HK-2 (cell line): ENCODE results near the gene AHSG.
"Not testable (repeated sequence)": the region's sequence is repeated elsewhere in the genome, so short reads cannot be mapped to it uniquely, and the experiment has no call there.

Source experiments
- DNase-seq: peaks from one replicate; pipeline ENCODE4 v3.0.0-alpha.2; 2018; ENCODE audit not compliant: unreplicated experiment

Gene AHSG

GRCh38 chr3:186612721-186613636, at the start of gene AHSG:
AHSG (plus strand) TSS chr3:186613060; CDS start chr3:186613142, 82 bp downstream.
- no peak for DNase-seq

GRCh38 chr3:186564586-186564985, 48.3 kb upstream of the AHSG start:
- no peak for DNase-seq

- no peak for DNase-seq
Measured at GRCh38 chr3:186566772-186567071, 46.1 kb upstream of the AHSG start.

GRCh38 chr3:186567072-186567921, 45.6 kb upstream of the AHSG start, which contains the start of gene TBCCD1:
TBCCD1 (minus strand) TSS chr3:186567339; CDS start chr3:186564329, 3,010 bp downstream.
- peak; percentile 98 for DNase-seq

GRCh38 chr3:186569361-186569760, 43.5 kb upstream of the AHSG start:
- not testable (repeated sequence) for DNase-seq

- DNase-seq, result no peak
Measured at GRCh38 chr3:186569779-186570095, 43.1 kb upstream of the AHSG start.

- DNase-seq, result peak; percentile 99
Measured at GRCh38 chr3:186570096-186570940, 42.5 kb upstream of the AHSG start, which contains the start of gene DNAJB11. DNAJB11 (plus strand) TSS chr3:186570720; CDS start chr3:186570898, 178 bp downstream.

- no peak for DNase-seq
Measured at GRCh38 chr3:186570941-186571643, 41.8 kb upstream of the AHSG start.

GRCh38 chr3:186571644-186572013, 41.2 kb upstream of the AHSG start:
- DNase-seq, result no peak

- DNase-seq, result no peak
Measured at GRCh38 chr3:186577521-186577920, 35.3 kb upstream of the AHSG start.

GRCh38 chr3:186580785-186581184, 32.1 kb upstream of the AHSG start:
- DNase-seq, result no peak

GRCh38 chr3:186582541-186582940, 30.3 kb upstream of the AHSG start:
- no peak for DNase-seq

GRCh38 chr3:186583831-186584230, 29.0 kb upstream of the AHSG start:
- no peak for DNase-seq

GRCh38 chr3:186586245-186586644, 26.6 kb upstream of the AHSG start:
- DNase-seq, result not testable (repeated sequence)

GRCh38 chr3:186587183-186587582, 25.7 kb upstream of the AHSG start:
- no peak for DNase-seq

- no peak for DNase-seq
Measured at GRCh38 chr3:186588632-186589031, 24.2 kb upstream of the AHSG start.

GRCh38 chr3:186589121-186589520, 23.7 kb upstream of the AHSG start:
- DNase-seq, result no peak

GRCh38 chr3:186589856-186590579, 22.8 kb upstream of the AHSG start:
- no peak for DNase-seq

- no peak for DNase-seq
Measured at GRCh38 chr3:186590580-186591295, 22.1 kb upstream of the AHSG start.

- no peak for DNase-seq
Measured at GRCh38 chr3:186592682-186593081, 20.2 kb upstream of the AHSG start.
